Brain pericyte (primary cell): ENCODE data around the gene GSX2.
"Not testable (repeated sequence)": the region's sequence is repeated elsewhere in the genome, so short reads cannot be mapped to it uniquely, and the experiment has no call there.

Experiments
- DNase-seq: peaks from one replicate; pipeline ENCODE4 v3.0.0-alpha.2; 2012; ENCODE audit warnings: low read depth, low spot score

GSX2 gene

DNA sequence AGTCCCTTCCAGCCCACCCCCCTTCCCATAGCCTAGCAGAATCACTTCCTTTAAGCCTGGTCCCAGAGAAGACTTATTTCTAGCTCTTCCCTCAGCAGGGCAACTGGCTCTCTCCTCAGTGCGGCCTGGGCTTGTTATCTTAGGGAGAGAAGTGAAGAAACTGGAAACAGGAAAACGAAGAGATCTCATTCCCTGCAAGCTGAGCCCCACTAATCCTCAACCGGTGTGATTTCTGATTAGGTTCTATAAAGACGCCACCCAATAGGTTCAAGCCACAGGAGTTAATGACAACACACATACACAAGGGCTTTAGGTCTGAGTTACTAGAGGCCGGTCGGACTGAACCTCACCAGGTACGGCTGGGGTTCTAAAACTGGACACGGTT lies 3.2 kb downstream of the GSX2 start:
- no peak for DNase-seq

DNA sequence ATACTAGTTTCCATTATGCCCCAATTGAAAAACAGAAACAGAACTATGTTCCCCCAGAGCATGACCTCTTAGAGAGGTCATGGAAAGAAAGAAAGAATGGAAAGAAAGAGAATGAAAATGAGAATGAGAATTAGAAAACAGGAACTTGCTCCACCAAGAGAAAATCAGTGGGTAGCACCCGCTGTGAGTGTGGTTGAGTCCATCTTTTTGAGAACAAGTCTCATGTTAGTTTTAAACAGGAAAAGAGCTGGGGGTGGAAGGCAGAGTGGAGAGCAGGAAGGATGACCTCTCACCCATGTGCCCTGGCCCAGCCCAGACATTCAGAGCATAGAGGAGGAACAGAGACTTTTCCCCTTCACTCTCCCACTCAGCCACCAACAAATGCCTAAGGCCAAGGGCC lies 4.9 kb downstream of the GSX2 start:
- DNase-seq: no peak

DNA sequence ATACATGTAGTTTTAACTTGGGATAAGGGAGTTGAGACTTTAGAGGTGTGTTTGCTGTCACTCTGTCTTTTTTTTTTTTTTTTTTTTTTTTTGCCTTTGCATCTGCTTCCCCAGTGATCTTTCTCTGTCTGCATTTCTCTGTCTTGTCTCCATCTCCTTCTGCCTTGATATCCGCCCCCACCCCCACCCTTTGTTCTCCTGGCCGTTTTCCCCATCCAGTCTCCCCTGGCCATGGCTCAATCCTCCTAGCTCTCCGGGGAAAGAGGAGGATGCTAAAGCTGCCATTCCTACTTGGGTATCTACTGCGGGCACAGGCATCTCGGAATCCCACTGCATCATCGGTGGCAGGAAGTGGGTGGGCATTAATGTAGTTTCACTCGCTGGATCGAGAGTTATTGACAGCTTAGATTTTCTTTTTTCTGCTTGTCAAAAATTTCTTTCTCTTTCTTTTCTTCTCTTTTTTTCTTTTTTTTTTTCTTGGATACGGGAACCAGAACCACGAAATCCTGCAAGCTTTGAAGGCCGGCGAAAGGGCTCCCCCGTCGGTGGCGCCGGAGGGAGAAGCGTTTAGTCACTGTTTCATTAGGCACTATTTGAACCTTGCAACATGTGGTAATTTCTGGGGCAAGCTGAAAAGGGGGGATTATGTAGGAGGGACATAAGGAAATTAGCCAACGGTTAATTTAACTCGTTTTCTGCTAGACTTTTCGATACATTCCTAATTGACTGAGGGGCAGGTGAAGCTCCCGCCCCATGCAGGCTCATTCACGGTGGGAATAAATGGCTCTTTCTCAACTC lies 8.2 kb downstream of the GSX2 start:
- DNase-seq: no peak

- no peak for DNase-seq
Observed at GRCh38 chr4:54109241-54110018, 9.5 kb downstream of the GSX2 start.

- no peak for DNase-seq
Observed at GRCh38 chr4:54110019-54110416, 10.1 kb downstream of the GSX2 start.

DNA sequence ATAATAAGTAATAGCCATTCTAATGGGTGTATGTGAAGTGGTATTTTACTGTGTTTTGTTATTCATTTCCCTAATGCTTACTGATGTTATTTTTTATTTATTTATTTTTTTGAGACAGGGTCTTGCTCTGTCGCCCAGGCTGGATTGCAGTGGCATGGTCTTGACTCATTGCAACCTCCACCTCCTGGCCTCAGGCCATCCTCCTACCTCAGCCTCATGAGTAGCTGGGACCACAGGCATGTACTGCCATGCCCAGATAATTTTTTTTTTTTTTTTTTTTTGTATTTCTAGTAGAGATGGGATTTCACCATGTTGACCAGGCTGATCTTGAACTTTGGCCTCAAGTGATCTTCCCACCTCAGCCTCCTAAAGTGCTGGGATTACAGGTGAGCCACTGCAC lies 13.2 kb downstream of the GSX2 start:
- not testable (repeated sequence) for DNase-seq

GRCh38 chr4:54116246-54116645 lies 16.3 kb downstream of the GSX2 start:
- DNase-seq: not testable (repeated sequence)

GRCh38 chr4:54118850-54119589 lies 19.1 kb downstream of the GSX2 start:
- no peak for DNase-seq

DNA sequence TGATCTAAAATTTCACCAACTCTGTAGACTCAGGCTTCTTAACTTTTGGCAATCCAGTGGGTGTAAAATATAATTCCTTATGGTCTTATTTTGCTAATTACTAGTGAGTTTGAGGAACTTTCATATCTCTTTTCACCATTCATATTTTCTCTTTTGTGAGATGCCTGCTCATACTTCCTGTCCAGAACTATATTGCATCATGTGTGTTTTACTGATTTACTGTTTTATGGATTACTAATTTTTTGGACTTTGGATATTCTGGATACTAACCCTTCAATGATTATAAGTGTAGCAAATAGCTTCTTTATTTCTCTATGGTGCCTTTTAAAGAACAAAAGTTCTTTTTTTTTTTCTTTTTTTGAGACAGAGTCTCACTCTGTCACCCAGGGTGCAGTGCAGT lies 20.6 kb downstream of the GSX2 start:
- no peak for DNase-seq

DNA sequence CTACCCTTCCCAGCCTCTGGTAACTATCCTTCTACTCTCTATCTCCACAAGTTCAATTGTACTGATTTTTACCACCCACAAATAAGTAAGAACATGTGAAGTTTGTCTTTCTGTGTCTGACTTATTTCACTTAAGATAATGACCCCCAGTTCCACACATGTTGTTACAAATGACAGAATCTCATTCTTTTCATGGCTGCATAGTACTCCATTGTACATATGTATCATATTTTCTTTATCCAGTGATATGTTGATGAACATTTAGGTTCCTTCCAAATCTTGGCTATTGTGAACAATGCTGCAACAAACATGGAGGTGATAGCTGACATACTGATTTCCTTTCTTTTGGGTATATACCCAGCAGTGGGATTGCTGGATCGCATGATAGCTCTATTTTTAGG lies 27.7 kb downstream of the GSX2 start:
- no peak for DNase-seq

DNA sequence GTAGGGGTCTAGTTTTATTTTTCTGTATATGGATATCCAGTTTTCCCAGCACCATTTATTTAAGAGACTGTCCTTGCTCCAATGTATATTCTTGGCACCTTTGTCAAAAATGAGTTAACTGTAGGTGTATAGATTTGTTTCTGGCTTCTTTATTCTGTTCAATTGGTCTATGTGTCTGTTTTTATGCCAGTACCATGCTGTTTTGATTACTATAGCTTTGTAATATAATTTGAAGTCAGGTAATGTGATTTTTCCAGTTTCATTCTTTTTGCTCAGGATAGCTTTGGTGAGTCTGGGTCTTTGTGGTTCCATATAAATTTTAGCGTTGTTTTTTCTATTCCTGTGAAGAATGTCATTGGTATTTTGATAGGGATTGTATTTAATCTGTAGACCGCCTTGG lies 28.7 kb downstream of the GSX2 start:
- DNase-seq: not testable (repeated sequence)

GRCh38 chr4:54139332-54139731 lies 39.4 kb downstream of the GSX2 start:
- DNase-seq: no peak

DNA sequence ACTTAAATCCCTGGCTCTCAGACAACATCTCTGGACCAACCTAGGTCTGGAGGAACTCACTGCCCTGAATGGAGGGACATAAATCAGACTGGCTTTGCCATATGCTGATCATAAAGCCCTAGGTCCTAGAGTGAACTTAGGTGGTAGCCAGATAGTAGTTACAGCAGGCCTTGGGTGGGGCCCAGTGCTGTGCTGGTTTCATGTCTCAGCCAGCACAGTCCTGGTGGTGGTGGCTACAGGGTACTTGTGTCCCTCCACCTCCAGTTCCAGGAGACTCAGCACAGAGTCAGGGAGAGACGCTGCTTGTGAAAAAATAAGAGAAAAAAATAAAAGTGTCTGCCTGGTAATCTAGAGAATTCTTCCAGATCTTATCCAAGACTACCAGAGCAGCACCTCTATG lies 40.3 kb downstream of the GSX2 start:
- DNase-seq: no peak

DNA sequence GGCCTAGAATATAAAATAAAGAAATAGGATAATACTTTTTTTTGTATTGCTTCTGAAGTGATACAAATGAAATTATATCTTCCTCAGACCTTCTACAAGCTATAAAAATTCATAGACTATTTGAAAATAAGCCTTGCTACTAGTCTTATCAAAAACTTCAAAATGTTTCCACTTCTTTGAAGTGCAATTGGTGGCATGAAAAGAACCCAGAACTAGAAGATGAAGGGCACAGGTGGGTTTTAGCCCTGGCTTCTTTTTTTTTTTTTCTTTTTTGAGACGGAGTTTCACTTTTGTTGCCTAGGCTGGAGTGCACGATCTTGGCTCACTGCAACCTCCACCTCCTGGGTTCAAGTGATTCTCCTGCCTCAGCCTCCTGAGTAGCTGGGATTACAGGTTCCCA lies 44.2 kb downstream of the GSX2 start:
- no peak for DNase-seq

- DNase-seq: no peak
Observed at GRCh38 chr4:54144661-54145171, 44.8 kb downstream of the GSX2 start.

DNA sequence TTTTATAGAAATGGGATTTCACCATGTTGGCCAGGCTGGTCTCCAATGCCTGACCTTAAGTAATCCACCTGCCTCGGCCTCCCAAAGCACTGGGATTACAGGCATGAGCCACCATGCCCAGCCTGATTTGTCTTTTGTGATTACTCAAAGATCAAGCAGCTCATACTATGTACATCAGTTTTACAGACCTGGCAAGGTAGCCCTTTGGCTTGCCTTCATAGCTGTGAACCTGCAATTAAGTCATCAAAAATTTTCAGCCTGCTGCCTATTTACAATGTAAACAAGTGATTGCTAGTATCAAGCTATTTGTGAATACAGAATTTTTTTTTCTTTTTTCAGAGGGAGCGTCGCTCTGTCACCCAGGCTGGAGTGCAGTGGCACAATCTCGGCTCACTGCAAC lies 46.2 kb downstream of the GSX2 start:
- DNase-seq: no peak

DNA sequence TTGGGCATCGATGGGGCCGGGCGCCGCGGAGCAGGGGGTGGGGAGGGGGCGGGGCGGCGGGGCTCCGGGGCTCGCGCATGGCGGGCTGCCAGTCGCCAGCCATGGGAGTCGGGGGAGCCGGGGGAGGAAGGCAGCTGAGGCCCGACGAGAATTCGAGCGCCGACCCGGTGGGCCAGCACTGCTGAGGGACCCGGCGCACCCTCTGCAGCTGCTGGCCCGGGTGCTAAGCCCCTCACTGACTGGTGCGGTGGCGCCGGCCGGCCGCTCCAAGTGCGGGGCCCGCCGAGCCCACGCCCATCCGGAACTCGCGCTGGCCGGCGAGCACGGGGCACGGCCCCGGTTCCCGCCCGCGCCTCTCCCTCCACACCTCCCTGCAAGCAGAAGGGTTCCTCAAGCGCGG lies 49.4 kb downstream of the GSX2 start:
- no peak for DNase-seq
